SH-SY5Y (cell line): ENCODE measurements around the gene CNOT2.

Source experiments
- GATA2 ChIP-seq: IDR thresholded peaks from 2 replicates; pipeline ENCODE4 v1.6.1; 2011; ENCODE audit warnings: mild to moderate bottlenecking, low read depth, low read length
- GATA3 ChIP-seq: IDR thresholded peaks from 2 replicates; pipeline ENCODE4 v1.6.1; 2011; ENCODE audit warnings: low read depth, mild to moderate bottlenecking, low read length, moderate library complexity

DNA sequence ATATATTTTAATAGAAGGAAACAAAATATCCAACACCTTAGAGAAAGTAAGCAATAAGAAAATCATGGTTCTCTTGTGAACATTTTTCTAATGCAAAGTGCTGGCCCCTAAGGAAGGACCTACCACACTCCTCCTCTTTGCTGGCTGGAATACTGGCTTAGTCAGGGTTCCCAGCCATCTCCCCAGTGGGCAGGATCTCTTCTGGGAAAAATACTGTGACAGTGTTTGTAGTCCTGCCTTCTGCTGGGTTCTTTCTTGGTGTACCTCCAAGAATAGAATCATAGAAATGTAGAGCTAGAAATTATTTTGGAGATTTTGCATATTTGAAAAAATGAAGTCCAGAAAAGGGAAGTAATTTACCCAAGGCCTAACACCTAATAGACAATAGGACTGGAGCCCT lies 154.8 kb downstream of the CNOT2 start:
- TF ChIP-seq GATA3 (no peak), GATA2 (no peak)
